ENCODE results near the gene GNPNAT1. TPM values are rescaled to one million over a fixed set of nuclear protein-coding genes. Genes with fewer than 3 reads are reported as not detected.
"Not testable (repeated sequence)": the region's sequence is repeated elsewhere in the genome, so short reads cannot be mapped to it uniquely, and the experiment has no call there.

The GNPNAT1 gene
- total RNA-seq, 1 experiment from 2014 or later, result 33.7 TPM

DNA sequence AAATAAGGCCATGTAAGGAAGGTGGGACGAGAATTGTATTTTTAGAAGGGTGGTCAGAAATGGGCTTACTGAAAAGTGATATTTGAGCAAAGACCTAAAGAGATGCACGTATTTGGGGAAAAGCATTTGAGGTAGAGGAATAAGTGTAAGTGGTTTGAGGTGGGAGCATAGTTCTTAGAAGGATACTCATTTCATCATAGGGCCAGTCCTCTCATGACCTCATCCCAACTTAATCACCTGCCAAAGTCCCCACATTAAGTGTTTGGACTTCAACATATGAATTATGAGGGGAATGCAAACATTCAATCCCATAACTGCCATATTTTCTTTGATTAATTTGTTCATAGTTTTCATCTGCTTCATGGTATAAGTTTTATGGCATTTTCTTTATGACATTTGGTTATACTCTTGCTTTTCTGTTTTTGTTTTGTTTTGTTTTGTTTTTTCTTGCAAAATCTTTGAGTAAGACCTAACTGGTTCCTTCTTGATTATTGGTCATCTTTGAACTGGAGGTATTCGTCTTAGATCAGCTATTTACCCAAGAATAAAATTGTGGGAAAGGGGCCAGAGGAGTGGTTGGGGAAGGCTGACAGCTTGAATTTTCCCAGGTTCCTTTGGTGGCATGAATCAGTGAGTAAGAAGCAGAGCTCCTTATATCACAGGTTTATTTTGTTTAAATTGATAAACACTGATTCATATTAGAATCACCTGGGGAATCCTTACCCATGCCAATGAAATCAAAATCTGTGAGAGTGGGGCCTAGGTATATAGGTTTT lies 24.2 kb downstream of the GNPNAT1 start:
- POLR2A ChIA-PET, result no interaction called here

DNA sequence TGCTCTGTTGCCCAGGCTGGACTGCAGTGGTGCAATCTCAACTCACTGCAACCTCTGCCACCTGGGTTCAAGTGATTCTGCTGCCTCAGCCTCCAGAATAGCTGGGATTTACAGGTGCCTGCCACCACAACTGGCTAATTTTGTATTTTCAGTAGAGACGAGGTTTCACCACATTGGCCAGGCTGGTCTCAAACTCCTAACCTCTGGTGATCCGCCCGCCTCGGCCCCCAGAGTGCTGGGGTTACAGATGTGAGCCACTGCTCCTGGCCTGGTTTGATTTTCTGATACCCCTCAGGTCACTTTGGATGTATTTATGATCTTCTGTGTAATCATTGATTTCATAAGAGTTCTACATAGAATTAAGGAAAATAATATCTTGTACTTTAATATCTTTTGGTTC lies 28.5 kb downstream of the GNPNAT1 start:
- intact Hi-C loops (cut with micrococcal nuclease); H3K4me3 ChIP-seq (replicated peaks in 1 of 2; ENCODE audit: low read depth in 1 of 2, low read length in 2 of 2); POLR2A ChIA-PET; H4K20me1 ChIP-seq (ENCODE audit: insufficient read depth); BruUV-seq (replicated peaks); H3K36me3 ChIP-seq (ENCODE audit: control insufficient read depth in 1 of 2, insufficient read depth in 2 of 2, low read length in 2 of 2); H3K9me3 ChIP-seq (ENCODE audit: control insufficient read depth in 1 of 2, insufficient read depth in 1 of 2, low read depth in 1 of 2, low read length in 2 of 2); CTCF ChIA-PET; DNase-seq (ENCODE audit: low read depth, low spot score); H3K27me3 ChIP-seq (ENCODE audit: insufficient read depth, low read length); H3K4me2 ChIP-seq (ENCODE audit: low read length); H3K27ac ChIP-seq (ENCODE audit: low read depth, low read length); H3K79me2 ChIP-seq (ENCODE audit: insufficient read depth, low read length); H2AFZ ChIP-seq (ENCODE audit: low read depth, low read length, poor library complexity, severe bottlenecking); H3K9ac ChIP-seq (ENCODE audit: low read length); ATAC-seq; H3K9me2 ChIP-seq (ENCODE audit: insufficient read depth); H3K4me1 ChIP-seq (ENCODE audit: control insufficient read depth in 1 of 2, insufficient read depth in 2 of 2, low read length in 2 of 2); RAD21 ChIA-PET (ENCODE audit: low non-redundant PET in 1 of 2, low total read pairs in 2 of 2, uncharacterized antibody in 2 of 2, unreplicated experiment in 2 of 2): not testable (repeated sequence)

More for the DNA sequence above, 24.2 kb downstream of the GNPNAT1 start:
- Histone ChIP-seq H3K9ac (ENCODE audit: low read length) (no peak overlapping the region), H3K4me1 (ENCODE audit: control insufficient read depth in 1 of 2, insufficient read depth in 2 of 2, low read length in 2 of 2) (no peaks in the 10 kb centered on the region), H3K27me3 (ENCODE audit: insufficient read depth, low read length) (no peaks in the 10 kb centered on the region), H2AFZ (ENCODE audit: low read depth, low read length, poor library complexity, severe bottlenecking) (no peak overlapping the region), H3K9me3 (ENCODE audit: control insufficient read depth in 1 of 2, insufficient read depth in 1 of 2, low read depth in 1 of 2, low read length in 2 of 2) (no peaks in the 10 kb centered on the region), H3K9me2 (ENCODE audit: insufficient read depth) (no peaks in the 10 kb centered on the region), H3K36me3 (ENCODE audit: control insufficient read depth in 1 of 2, insufficient read depth in 2 of 2, low read length in 2 of 2) (peaks cover 7 to 11% of the 10 kb centered on the region in 2 experiments; a peak in 3 of 4 replicates), H3K79me2 (ENCODE audit: insufficient read depth, low read length) (no peaks in the 10 kb centered on the region), H3K27ac (ENCODE audit: low read depth, low read length) (no peak overlapping the region), H4K20me1 (ENCODE audit: insufficient read depth) (no peaks in the 10 kb centered on the region), H3K4me2 (ENCODE audit: low read length) (no peak overlapping the region), H3K4me3 (replicated peaks in 1 of 2; ENCODE audit: low read depth in 1 of 2, low read length in 2 of 2) (no peak overlapping the region)
- no TSS peak for BruUV-seq (replicated peaks)
- intact Hi-C loops (cut with micrococcal nuclease), result no loop called here
- RAD21 ChIA-PET (ENCODE audit: low non-redundant PET in 1 of 2, low total read pairs in 2 of 2, uncharacterized antibody in 2 of 2, unreplicated experiment in 2 of 2), result no interaction called here
- DNase-seq (ENCODE audit: low read depth, low spot score), result no peak
- CTCF ChIA-PET, result no interaction called here
- TF ChIP-seq, protein P1, sequence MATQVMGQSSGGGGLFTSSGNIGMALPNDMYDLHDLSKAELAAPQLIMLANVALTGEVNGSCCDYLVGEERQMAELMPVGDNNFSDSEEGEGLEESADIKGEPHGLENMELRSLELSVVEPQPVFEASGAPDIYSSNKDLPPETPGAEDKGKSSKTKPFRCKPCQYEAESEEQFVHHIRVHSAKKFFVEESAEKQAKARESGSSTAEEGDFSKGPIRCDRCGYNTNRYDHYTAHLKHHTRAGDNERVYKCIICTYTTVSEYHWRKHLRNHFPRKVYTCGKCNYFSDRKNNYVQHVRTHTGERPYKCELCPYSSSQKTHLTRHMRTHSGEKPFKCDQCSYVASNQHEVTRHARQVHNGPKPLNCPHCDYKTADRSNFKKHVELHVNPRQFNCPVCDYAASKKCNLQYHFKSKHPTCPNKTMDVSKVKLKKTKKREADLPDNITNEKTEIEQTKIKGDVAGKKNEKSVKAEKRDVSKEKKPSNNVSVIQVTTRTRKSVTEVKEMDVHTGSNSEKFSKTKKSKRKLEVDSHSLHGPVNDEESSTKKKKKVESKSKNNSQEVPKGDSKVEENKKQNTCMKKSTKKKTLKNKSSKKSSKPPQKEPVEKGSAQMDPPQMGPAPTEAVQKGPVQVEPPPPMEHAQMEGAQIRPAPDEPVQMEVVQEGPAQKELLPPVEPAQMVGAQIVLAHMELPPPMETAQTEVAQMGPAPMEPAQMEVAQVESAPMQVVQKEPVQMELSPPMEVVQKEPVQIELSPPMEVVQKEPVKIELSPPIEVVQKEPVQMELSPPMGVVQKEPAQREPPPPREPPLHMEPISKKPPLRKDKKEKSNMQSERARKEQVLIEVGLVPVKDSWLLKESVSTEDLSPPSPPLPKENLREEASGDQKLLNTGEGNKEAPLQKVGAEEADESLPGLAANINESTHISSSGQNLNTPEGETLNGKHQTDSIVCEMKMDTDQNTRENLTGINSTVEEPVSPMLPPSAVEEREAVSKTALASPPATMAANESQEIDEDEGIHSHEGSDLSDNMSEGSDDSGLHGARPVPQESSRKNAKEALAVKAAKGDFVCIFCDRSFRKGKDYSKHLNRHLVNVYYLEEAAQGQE (IDR thresholded peaks at IDR 0.05; ENCODE audit: low read depth), result no peak
- TF ChIP-seq POLR2A (IDR thresholded peaks at IDR 0.05; ENCODE audit: borderline replicate concordance, extremely low read depth, insufficient read depth, insufficient read length), result no peak
- TF ChIP-seq CEBPB (IDR thresholded peaks at IDR 0.05; ENCODE audit: low read depth), result no peak
- no peak for TF ChIP-seq ZNF274 (IDR thresholded peaks at IDR 0.05; ENCODE audit: low read depth, low read length)
- no peak for TF ChIP-seq RAD21 (IDR thresholded peaks at IDR 0.05; ENCODE audit: low read depth)
- TF ChIP-seq EZH2phosphoT487 (IDR thresholded peaks at IDR 0.05; ENCODE audit: borderline replicate concordance), result no peak
- TF ChIP-seq ZFX (IDR thresholded peaks at IDR 0.05), result no peak
- TF ChIP-seq, protein P2, sequence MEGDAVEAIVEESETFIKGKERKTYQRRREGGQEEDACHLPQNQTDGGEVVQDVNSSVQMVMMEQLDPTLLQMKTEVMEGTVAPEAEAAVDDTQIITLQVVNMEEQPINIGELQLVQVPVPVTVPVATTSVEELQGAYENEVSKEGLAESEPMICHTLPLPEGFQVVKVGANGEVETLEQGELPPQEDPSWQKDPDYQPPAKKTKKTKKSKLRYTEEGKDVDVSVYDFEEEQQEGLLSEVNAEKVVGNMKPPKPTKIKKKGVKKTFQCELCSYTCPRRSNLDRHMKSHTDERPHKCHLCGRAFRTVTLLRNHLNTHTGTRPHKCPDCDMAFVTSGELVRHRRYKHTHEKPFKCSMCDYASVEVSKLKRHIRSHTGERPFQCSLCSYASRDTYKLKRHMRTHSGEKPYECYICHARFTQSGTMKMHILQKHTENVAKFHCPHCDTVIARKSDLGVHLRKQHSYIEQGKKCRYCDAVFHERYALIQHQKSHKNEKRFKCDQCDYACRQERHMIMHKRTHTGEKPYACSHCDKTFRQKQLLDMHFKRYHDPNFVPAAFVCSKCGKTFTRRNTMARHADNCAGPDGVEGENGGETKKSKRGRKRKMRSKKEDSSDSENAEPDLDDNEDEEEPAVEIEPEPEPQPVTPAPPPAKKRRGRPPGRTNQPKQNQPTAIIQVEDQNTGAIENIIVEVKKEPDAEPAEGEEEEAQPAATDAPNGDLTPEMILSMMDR (IDR thresholded peaks at IDR 0.05 in 2 of 3, conservative IDR thresholded peaks at IDR 0.05 in 1 of 3; ENCODE audit: borderline replicate concordance in 1 of 3, insufficient read depth in 1 of 3, low read depth in 2 of 3, low read length in 2 of 3), result no peak
- no peak for TF ChIP-seq SP1 (IDR thresholded peaks at IDR 0.05; ENCODE audit: low read depth)
- TF ChIP-seq EGR1 (IDR thresholded peaks at IDR 0.05; ENCODE audit: low read depth), result no peak
- no peak for ATAC-seq

All from HCT116 (cell line).